SU-DHL-6 (cell line): ENCODE results near the gene EDNRA.

Source experiments
- CTCF ChIP-seq: fragments of 200-600 bp; sonication (generic); IDR thresholded peaks from one replicate; pipeline ENCODE4 v1.5.1; 2017; ENCODE audit warnings: antibody characterized with exemption, mild to moderate bottlenecking, low read length, moderate library complexity; ENCODE audit not compliant: insufficient read depth, poor library complexity, severe bottlenecking
- EZH2phosphoT487 ChIP-seq: fragments of 200-600 bp; sonication (generic), shearing (Covaris generic); conservative IDR thresholded peaks from 2 replicates; pipeline ENCODE4 v1.6.1; 2018; ENCODE audit warnings: mild to moderate bottlenecking, antibody characterized with exemption, low read length, moderate library complexity, mixed read lengths

GRCh38 chr4:147491086-147491485, 10.2 kb downstream of the EDNRA start:
- TF ChIP-seq CTCF, result no peak
- no peak for TF ChIP-seq EZH2phosphoT487
